ENCODE results near the gene SGSM1.
"Not testable (repeated sequence)": the region's sequence is repeated elsewhere in the genome, so short reads cannot be mapped to it uniquely, and the experiment has no call there.

SGSM1 gene

GRCh38 chr22:24894220-24894975 lies 88.4 kb downstream of the SGSM1 start:
- no peak for DNase-seq (ENCODE audit: low read depth in 2 of 2)

- no peak for DNase-seq (ENCODE audit: low read depth in 2 of 2)
Measured at GRCh38 chr22:24894998-24895397, 89.0 kb downstream of the SGSM1 start.

- DNase-seq (ENCODE audit: low read depth in 2 of 2): no peak
Measured at GRCh38 chr22:24901448-24901847, 95.4 kb downstream of the SGSM1 start.

GRCh38 chr22:24905909-24906308 lies 99.9 kb downstream of the SGSM1 start:
- DNase-seq (ENCODE audit: low read depth in 2 of 2): no peak

- DNase-seq (ENCODE audit: low read depth in 2 of 2): not testable (repeated sequence)
Measured at GRCh38 chr22:24907101-24907500, 101.1 kb downstream of the SGSM1 start.

- DNase-seq (ENCODE audit: low read depth in 2 of 2): no peak
Measured at GRCh38 chr22:24920029-24920428, 114.0 kb downstream of the SGSM1 start.

- DNase-seq (ENCODE audit: low read depth in 2 of 2): no peak
Measured at GRCh38 chr22:24925586-24926427, 119.8 kb downstream of the SGSM1 start.

GRCh38 chr22:24926428-24926725 lies 120.4 kb downstream of the SGSM1 start:
- no peak for DNase-seq (ENCODE audit: low read depth in 2 of 2)

GRCh38 chr22:24926849-24927579 lies 121.0 kb downstream of the SGSM1 start:
- DNase-seq (ENCODE audit: low read depth in 2 of 2): no peak

GRCh38 chr22:24928322-24928721 lies 122.3 kb downstream of the SGSM1 start:
- DNase-seq (ENCODE audit: low read depth in 2 of 2): no peak

GRCh38 chr22:24930678-24931077 lies 124.7 kb downstream of the SGSM1 start:
- DNase-seq (ENCODE audit: low read depth in 2 of 2): no peak

GRCh38 chr22:24935771-24936483 lies 129.9 kb downstream of the SGSM1 start:
- no peak for DNase-seq (ENCODE audit: low read depth in 2 of 2)

GRCh38 chr22:24937114-24937513 lies 131.1 kb downstream of the SGSM1 start:
- no peak for DNase-seq (ENCODE audit: low read depth in 2 of 2)

- DNase-seq (ENCODE audit: low read depth in 2 of 2): no peak
Measured at GRCh38 chr22:24938741-24939341, 132.8 kb downstream of the SGSM1 start.

GRCh38 chr22:24942301-24942700 lies 136.3 kb downstream of the SGSM1 start:
- DNase-seq (ENCODE audit: low read depth in 2 of 2): no peak

GRCh38 chr22:24944217-24944937 lies 138.4 kb downstream of the SGSM1 start:
- no peak for DNase-seq (ENCODE audit: low read depth in 2 of 2)

GRCh38 chr22:24945430-24945829 lies 139.4 kb downstream of the SGSM1 start:
- no peak for DNase-seq (ENCODE audit: low read depth in 2 of 2)

GRCh38 chr22:24947383-24947782 lies 141.4 kb downstream of the SGSM1 start:
- DNase-seq (ENCODE audit: low read depth in 2 of 2): no peak

GRCh38 chr22:24947881-24948280 lies 141.9 kb downstream of the SGSM1 start:
- DNase-seq (ENCODE audit: low read depth in 2 of 2): no peak

- DNase-seq (ENCODE audit: low read depth in 2 of 2): no peak
Measured at GRCh38 chr22:24948356-24949202, 142.6 kb downstream of the SGSM1 start.
